ENCODE data around the gene CTNNB1.

The CTNNB1 gene

DNA sequence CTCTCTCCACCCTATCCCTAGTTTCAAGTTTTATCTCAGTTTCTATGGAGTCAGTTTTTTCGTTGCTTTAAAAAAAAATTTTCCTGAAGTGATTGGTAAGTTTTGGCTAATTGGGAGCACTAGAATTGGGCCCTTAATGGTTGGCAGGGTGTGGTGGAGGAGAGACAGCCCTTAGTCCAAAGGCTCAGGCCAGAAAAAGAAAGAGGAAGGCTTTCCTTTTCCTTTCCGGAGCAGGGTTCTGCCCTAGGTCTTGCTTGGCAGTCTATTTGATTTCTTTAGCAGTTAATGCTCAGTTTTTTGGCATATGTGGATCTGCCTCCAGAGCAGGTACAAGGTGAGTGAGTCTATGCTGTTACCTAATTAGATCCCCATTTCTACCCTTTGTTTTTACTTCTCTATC lies 22.7 kb downstream of the CTNNB1 start:
- Histone ChIP-seq H3K9me3 (ENCODE audit: control insufficient read depth, low read depth, low read length) (no peaks in the 10 kb centered on the region), H3K27me3 (ENCODE audit: control insufficient read depth, insufficient read depth, low read length) (no peaks in the 10 kb centered on the region), H3K27ac (ENCODE audit: low read length) (no peak overlapping the region), H3K9ac (ENCODE audit: low read length) (no peak overlapping the region), H3K36me3 (ENCODE audit: control insufficient read depth, low read depth, low read length) (peaks cover 32% of the 10 kb centered on the region), H3K4me3 (ENCODE audit: low read length) (no peak overlapping the region), H3K4me1 (ENCODE audit: control insufficient read depth, low read depth, low read length) (peaks cover under 1% of the 10 kb centered on the region)

DNA sequence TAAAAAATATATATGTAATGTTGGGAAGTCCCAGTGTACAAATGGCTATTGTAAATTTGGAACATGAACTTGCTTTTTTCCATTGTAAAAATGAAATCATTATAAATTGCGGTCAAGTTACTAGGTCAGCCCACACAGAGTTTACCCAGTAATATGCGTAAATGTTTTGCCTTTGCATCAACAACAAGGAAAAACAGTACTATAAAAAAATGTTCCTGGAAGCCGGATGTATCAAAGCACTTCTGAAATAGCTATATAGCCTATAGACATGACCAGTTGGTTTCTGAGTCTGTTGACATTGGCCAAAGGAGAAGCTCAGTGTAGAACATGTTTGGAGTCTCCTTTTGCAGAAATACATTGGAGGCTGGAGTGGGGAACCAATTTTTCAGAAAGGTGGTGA lies 23.2 kb downstream of the CTNNB1 start:
- Histone ChIP-seq H3K9ac (ENCODE audit: low read length) (no peak overlapping the region), H3K36me3 (ENCODE audit: control insufficient read depth, low read depth, low read length) (peaks cover 37% of the 10 kb centered on the region), H3K9me3 (ENCODE audit: control insufficient read depth, low read depth, low read length) (no peaks in the 10 kb centered on the region), H3K4me1 (ENCODE audit: control insufficient read depth, low read depth, low read length) (no peaks in the 10 kb centered on the region), H3K27ac (ENCODE audit: low read length) (no peak overlapping the region), H3K4me3 (ENCODE audit: low read length) (no peak overlapping the region), H3K27me3 (ENCODE audit: control insufficient read depth, insufficient read depth, low read length) (no peaks in the 10 kb centered on the region)

DNA sequence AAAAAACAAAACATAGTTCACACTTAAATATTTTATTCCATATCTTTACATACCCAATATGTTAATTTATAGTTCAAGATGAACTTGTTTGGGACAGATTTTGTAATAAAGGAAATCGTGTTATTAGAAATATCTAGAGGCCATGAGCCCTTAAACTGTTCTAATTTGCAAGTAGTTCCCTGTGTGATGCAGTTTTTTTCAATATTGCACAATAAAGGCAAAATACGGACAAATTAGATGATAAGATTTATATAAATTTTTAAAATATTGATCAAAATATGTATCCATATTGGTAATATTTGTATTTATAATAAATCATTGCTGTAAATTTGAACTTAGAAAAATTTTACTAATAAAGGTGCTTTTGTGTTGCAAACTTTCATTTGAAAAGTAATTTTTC lies 23.8 kb downstream of the CTNNB1 start:
- Histone ChIP-seq H3K9me3 (ENCODE audit: control insufficient read depth, low read depth, low read length) (no peaks in the 10 kb centered on the region), H3K27ac (ENCODE audit: low read length) (no peak overlapping the region), H3K36me3 (ENCODE audit: control insufficient read depth, low read depth, low read length) (peaks cover 43% of the 10 kb centered on the region), H3K4me3 (ENCODE audit: low read length) (no peak overlapping the region), H3K9ac (ENCODE audit: low read length) (no peak overlapping the region), H3K27me3 (ENCODE audit: control insufficient read depth, insufficient read depth, low read length) (no peaks in the 10 kb centered on the region), H3K4me1 (ENCODE audit: control insufficient read depth, low read depth, low read length) (no peaks in the 10 kb centered on the region)

GRCh38 chr3:41223691-41224090 lies 24.4 kb downstream of the CTNNB1 start:
- Histone ChIP-seq H3K4me1 (ENCODE audit: control insufficient read depth, low read depth, low read length) (no peaks in the 10 kb centered on the region), H3K4me3 (ENCODE audit: low read length) (no peak overlapping the region), H3K27me3 (ENCODE audit: control insufficient read depth, insufficient read depth, low read length) (no peaks in the 10 kb centered on the region), H3K9ac (ENCODE audit: low read length) (no peak overlapping the region), H3K36me3 (ENCODE audit: control insufficient read depth, low read depth, low read length) (peaks cover 48% of the 10 kb centered on the region), H3K9me3 (ENCODE audit: control insufficient read depth, low read depth, low read length) (no peaks in the 10 kb centered on the region), H3K27ac (ENCODE audit: low read length) (no peak overlapping the region)

- Histone ChIP-seq H3K4me1 (ENCODE audit: control insufficient read depth, low read depth, low read length) (no peaks in the 10 kb centered on the region), H3K9me3 (ENCODE audit: control insufficient read depth, low read depth, low read length) (no peaks in the 10 kb centered on the region), H3K27ac (ENCODE audit: low read length) (no peak overlapping the region), H3K4me3 (ENCODE audit: low read length) (no peak overlapping the region), H3K9ac (ENCODE audit: low read length) (no peak overlapping the region), H3K27me3 (ENCODE audit: control insufficient read depth, insufficient read depth, low read length) (no peaks in the 10 kb centered on the region), H3K36me3 (ENCODE audit: control insufficient read depth, low read depth, low read length) (peaks cover 54% of the 10 kb centered on the region)
Observed at GRCh38 chr3:41224120-41224806, 25.0 kb downstream of the CTNNB1 start.

DNA sequence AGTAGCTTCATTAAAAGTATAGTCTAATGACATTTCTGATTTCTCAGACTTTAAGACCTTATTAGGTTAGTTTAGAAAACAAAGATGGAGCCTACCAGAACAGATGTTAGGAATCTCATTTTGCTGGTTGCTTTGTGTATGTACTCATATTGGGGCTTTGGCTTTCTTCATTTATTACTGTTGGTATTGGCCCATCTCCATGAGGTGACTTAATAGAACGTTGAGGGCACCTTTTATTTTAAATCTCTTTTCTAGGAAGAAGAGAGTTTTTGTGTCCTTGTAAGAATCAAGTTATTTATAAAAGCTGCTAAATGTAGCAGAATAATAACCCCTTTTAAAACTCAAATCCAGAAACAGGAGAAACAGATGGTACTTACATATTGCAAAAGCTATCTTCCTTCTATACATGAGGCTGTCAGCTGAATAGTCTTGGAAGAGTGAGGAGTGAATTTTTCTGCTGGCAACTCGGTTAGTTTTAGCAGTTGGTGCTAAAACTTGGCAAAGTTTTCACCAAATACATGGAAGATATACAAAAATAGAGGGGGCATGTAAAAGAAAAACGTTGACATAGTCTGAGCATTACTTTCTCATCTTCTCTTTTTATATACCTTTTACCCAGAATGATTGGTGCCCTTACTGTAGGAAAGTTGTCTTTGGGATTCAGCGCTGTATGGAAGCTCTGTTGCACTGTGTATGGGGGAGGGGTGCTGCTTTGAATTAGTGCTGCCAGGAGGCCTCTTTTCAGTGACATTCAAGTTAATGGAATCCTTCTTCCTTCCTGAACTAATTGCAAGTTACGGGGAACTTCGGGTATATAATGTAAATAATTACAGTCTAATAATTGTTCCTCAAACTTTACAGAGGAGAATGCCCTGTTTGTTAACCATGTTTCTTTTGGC lies 35.8 kb downstream of the CTNNB1 start:
- Histone ChIP-seq H3K9ac (ENCODE audit: low read length) (no peak overlapping the region), H3K27me3 (ENCODE audit: control insufficient read depth, insufficient read depth, low read length) (no peaks in the 10 kb centered on the region), H3K4me1 (ENCODE audit: control insufficient read depth, low read depth, low read length) (peaks cover 19% of the 10 kb centered on the region), H3K4me3 (ENCODE audit: low read length) (no peak overlapping the region), H3K27ac (ENCODE audit: low read length) (no peak overlapping the region), H3K9me3 (ENCODE audit: control insufficient read depth, low read depth, low read length) (no peaks in the 10 kb centered on the region), H3K36me3 (ENCODE audit: control insufficient read depth, low read depth, low read length) (peaks cover 95% of the 10 kb centered on the region)

- no peaks in the 10 kb centered on the region for H3K9me3 ChIP-seq (ENCODE audit: control insufficient read depth, low read depth, low read length)
- H3K27me3 ChIP-seq (ENCODE audit: control insufficient read depth, insufficient read depth, low read length): no peaks in the 10 kb centered on the region
- H3K4me3 ChIP-seq (ENCODE audit: low read length): no peak overlapping the region
- H3K9ac ChIP-seq (ENCODE audit: low read length): no peak overlapping the region
- H3K4me1 ChIP-seq (ENCODE audit: control insufficient read depth, low read depth, low read length): peaks cover 19% of the 10 kb centered on the region
- H3K36me3 ChIP-seq (ENCODE audit: control insufficient read depth, low read depth, low read length): peaks cover 97% of the 10 kb centered on the region
- H3K27ac ChIP-seq (ENCODE audit: low read length): no peak overlapping the region
Observed at GRCh38 chr3:41236228-41236627, 36.9 kb downstream of the CTNNB1 start.

- Histone ChIP-seq H3K4me3 (ENCODE audit: low read length) (no peak overlapping the region), H3K9me3 (ENCODE audit: control insufficient read depth, low read depth, low read length) (no peaks in the 10 kb centered on the region), H3K36me3 (ENCODE audit: control insufficient read depth, low read depth, low read length) (peaks cover 91% of the 10 kb centered on the region), H3K9ac (ENCODE audit: low read length) (no peak overlapping the region), H3K27me3 (ENCODE audit: control insufficient read depth, insufficient read depth, low read length) (no peaks in the 10 kb centered on the region), H3K27ac (ENCODE audit: low read length) (no peak overlapping the region), H3K4me1 (ENCODE audit: control insufficient read depth, low read depth, low read length) (peaks cover 19% of the 10 kb centered on the region)
Observed at GRCh38 chr3:41237907-41238306, 38.6 kb downstream of the CTNNB1 start.

DNA sequence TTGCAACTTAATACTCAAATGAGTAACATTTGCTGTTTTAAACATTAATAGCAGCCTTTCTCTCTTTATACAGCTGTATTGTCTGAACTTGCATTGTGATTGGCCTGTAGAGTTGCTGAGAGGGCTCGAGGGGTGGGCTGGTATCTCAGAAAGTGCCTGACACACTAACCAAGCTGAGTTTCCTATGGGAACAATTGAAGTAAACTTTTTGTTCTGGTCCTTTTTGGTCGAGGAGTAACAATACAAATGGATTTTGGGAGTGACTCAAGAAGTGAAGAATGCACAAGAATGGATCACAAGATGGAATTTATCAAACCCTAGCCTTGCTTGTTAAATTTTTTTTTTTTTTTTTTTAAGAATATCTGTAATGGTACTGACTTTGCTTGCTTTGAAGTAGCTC lies 40.3 kb downstream of the CTNNB1 start:
- H3K4me1 ChIP-seq (ENCODE audit: control insufficient read depth, low read depth, low read length): peaks cover 19% of the 10 kb centered on the region
- H3K27me3 ChIP-seq (ENCODE audit: control insufficient read depth, insufficient read depth, low read length): no peaks in the 10 kb centered on the region
- H3K4me3 ChIP-seq (ENCODE audit: low read length): no peak overlapping the region
- H3K9me3 ChIP-seq (ENCODE audit: control insufficient read depth, low read depth, low read length): no peaks in the 10 kb centered on the region
- no peak overlapping the region for H3K9ac ChIP-seq (ENCODE audit: low read length)
- H3K27ac ChIP-seq (ENCODE audit: low read length): no peak overlapping the region
- peaks cover 74% of the 10 kb centered on the region for H3K36me3 ChIP-seq (ENCODE audit: control insufficient read depth, low read depth, low read length)

GRCh38 chr3:41241161-41241560 lies 41.9 kb downstream of the CTNNB1 start:
- Histone ChIP-seq H3K27me3 (ENCODE audit: control insufficient read depth, insufficient read depth, low read length) (no peaks in the 10 kb centered on the region), H3K9ac (ENCODE audit: low read length) (no peak overlapping the region), H3K36me3 (ENCODE audit: control insufficient read depth, low read depth, low read length) (peaks cover 60% of the 10 kb centered on the region), H3K4me3 (ENCODE audit: low read length) (no peak overlapping the region), H3K9me3 (ENCODE audit: control insufficient read depth, low read depth, low read length) (no peaks in the 10 kb centered on the region), H3K4me1 (ENCODE audit: control insufficient read depth, low read depth, low read length) (peaks cover 6% of the 10 kb centered on the region), H3K27ac (ENCODE audit: low read length) (no peak overlapping the region)

DNA sequence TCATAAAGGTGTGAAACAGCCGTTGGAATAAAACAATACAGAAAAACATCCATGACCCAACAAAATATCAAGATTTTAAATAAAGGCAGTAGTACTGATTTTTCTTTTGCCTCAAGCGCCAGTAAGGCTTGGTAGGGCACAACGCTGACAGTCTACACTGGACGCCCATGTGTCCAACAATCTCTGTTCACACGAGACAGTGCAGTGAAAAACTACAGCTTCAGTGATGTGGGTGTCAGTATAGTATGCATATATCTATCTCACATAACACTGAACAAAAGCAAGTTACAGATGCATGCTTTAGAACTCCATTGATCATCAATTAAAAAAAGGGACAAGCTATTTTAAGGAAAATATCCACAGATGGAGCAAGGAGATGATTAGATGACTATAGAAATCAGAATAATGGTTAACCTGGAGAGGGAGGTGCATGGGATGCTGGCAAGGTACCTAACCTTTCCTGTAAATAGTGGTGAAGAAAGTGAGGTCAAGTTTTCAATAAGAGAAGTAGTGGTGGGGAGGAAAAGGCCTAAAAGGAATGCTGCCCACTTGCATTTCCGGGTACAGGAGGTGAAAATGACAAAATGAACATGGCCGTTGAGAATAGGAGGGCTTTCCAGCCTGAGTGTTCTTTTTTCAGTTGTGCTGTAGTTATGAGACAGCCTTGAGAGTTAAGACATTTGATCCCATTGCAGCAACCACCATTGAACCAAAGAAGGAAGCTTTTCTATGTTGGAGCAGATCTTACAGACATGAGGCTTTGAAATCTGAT lies 42.7 kb downstream of the CTNNB1 start:
- H3K9ac ChIP-seq (ENCODE audit: low read length): no peak overlapping the region
- H3K4me1 ChIP-seq (ENCODE audit: control insufficient read depth, low read depth, low read length): no peaks in the 10 kb centered on the region
- no peak overlapping the region for H3K27ac ChIP-seq (ENCODE audit: low read length)
- H3K9me3 ChIP-seq (ENCODE audit: control insufficient read depth, low read depth, low read length): no peaks in the 10 kb centered on the region
- H3K4me3 ChIP-seq (ENCODE audit: low read length): no peak overlapping the region
- H3K27me3 ChIP-seq (ENCODE audit: control insufficient read depth, insufficient read depth, low read length): no peaks in the 10 kb centered on the region
- peaks cover 51% of the 10 kb centered on the region for H3K36me3 ChIP-seq (ENCODE audit: control insufficient read depth, low read depth, low read length)
